Posterior vena cava (tissue), 2 donors: ENCODE measurements around the gene PTPRJ. TPM values are rescaled to one million over a fixed set of nuclear protein-coding genes. Genes with fewer than 3 reads are reported as not detected.
A peak's percentile ranks its signal among the peaks of the same experiment; 100 is the strongest.

Experiments used
- DNase-seq: peaks from one replicate; pipeline ENCODE4 v3.0.0-alpha.2; 2020; ENCODE audit warnings: low spot score
- intact Hi-C, 2 donors: fragments of 100-400 bp; cut with DNase I; formaldehyde crosslinking; loops; one replicate each; pipeline versions ENCODE4 v1.14.1 to v1.14.2; 2022 to 2023
- total RNA-seq, 2 donors: library from RNA; stranded (reverse); fragmentation: NEBNext Ultra II Directional; extraction: Animal tissue kit (Norgen Biotek cat#: 25700); gene quantifications; one replicate each; pipeline ENCODE4 v1.2.1, GENCODE V29; 2021
- donor health status: DM: yes; HTN: yes; CAD: no.
- donor health status: DM: yes; HTN: yes; CAD: no.

Gene PTPRJ
- total RNA-seq, 2 donors from 2014 or later = 17.4 to 19.7 TPM

DNA sequence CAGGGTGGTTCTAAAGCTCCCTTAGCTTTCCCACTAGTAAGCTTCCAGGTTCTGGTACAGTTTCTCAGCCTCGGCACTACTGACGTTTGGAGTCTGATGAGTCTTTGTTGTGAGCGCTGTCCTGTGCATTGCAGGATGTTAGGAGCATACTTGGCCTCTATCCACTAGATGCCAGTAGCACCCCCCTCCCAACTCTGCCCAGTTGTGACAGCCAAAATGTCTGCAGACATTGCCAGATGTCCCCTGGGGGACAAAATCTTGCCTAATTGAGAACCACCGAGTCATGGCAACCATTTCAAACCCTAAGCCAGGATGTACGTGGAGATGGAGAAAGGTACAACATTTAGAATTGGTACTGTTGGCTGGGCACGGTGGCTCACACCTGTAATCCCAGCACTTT lies 68.7 kb downstream of the PTPRJ start:
- intact Hi-C loops = no loop called here
- peak; percentile 36 for DNase-seq

DNA sequence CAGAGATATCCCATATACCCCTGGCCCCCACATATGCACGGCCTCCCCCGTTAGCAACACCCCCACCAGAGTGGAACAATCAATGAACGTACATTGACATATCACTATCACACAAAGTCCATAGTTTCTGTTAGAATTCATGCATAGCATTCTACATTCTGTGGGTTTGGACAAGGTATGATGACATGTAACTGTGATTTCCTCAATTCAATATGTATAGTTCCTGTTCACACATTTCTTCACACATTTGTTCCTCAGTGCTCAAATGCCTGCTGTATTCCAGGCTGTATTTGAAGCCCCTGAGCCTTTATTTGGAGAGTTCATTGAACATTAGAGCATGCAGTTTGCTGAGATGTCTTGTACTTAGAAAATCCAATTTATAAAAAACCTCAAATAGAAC lies 69.9 kb downstream of the PTPRJ start:
- intact Hi-C loops = no loop called here
- DNase-seq = peak; percentile 13

DNA sequence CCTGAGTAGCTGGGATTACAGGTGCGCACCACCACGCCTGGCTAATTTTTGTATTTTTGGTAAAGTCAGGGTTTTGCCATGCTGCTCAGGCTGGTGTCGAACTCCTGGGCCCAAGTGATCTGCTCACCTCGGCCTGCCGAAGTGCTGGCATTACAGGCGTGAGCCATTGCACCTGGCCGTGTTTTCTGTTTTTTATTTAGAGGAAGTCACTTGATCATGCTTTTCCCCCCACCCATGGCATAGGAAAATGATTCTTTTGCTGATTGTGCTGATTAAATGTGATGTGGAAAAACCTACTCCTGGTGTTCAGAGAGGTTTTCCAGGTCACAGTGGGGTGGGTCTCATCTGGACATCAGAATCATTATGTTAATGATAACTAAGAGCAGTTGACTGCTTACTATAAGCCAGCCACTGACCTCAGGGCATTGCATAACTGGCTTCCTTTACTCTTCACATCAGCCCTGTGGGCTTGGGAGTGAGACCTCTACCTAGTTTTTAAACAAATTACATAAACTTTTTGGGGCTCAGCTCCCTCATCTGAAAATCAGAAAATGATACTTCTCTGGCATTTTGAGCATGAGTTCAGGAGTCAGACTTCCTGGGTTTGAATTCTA lies 71.0 kb downstream of the PTPRJ start:
- intact Hi-C loops = no loop called here
- peak; percentile 14 for DNase-seq

DNA sequence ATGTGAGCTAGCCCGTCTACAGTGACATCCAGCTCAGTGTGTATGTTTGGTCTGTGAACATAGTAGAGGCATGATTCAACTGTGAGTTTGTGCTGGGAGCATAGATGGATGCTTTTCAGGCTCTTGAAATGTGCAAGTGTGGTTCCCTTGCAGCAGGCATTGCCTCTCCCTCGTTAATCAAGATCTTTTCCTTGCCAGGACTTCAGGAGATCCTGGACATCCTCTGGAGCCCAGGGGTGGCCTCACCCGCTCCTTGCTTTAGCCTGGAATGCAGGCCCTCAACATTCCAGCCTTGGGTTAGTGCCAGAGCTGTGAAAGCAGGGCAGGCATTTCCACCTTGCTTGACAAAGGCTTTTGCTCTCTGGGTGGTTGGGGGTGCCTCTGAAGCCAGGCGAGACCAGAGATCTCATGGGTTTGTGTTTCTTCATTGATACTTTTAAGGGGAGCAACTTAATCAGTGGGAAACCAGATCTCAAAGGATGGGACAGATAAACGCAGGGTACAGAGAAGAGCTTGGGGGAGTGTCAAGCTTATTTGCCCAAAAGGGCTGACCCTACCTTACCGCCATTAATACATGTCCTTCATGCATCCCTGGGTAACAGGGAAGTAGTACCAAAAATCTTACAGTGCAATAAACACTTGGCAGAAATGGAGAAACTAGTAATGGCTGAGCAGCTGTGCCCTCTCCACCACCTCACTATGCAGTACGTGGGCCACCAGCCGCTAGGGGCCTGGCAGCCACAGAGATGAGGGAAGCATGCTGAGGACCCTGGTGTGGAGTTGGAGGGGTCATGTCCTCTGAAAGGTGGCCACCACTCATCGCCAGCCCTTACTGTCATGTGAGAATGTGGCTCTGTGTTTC lies 72.1 kb downstream of the PTPRJ start:
- DNase-seq = peak; percentile 53
- intact Hi-C loops = no loop called here

DNA sequence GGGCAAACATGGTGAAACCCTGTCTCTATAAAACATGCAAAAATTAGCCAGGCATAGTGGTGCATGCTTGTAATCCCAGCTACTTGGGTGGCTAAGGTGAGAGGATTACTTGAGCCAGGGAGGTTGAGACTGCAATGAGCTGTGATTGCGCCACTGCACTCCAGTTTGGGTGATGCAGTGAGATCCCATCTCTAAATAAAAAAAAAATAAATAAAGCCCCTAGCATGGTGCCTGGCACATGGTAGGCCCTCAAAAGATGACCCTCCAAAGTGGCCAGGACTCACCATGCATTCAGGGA lies 74.6 kb downstream of the PTPRJ start:
- intact Hi-C loops = no loop called here
- DNase-seq = no peak

GRCh38 chr11:48055292-48056132 lies 75.2 kb downstream of the PTPRJ start:
- intact Hi-C loops = no loop called here
- DNase-seq = peak; percentile 64

- intact Hi-C loops = no loop called here
- peak; percentile 64 for DNase-seq
Observed at GRCh38 chr11:48056325-48057183, 76.2 kb downstream of the PTPRJ start.

DNA sequence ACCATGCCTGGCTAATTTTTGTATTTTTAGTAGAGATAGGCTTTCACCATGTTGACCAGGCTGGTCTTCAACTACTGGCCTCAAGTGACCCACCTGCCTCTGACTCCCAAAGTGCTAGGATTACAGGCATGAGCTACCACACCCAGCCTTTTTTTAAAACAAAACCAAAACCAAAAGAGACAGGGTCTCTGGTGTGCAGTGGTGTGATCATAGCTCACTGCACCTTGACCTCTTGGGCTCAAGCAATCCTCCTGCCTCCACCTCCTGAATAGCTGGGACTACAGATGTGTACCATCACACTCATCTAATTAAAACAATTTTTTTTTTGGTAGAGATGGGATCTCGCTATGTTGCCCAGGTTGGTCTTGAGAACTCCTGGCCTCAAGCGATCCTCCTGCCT lies 77.7 kb downstream of the PTPRJ start:
- DNase-seq = peak; percentile 16
- intact Hi-C loops = no loop called here

- peak; percentile 14 for DNase-seq
- intact Hi-C loops = no loop called here
Observed at GRCh38 chr11:48058788-48059187, 78.4 kb downstream of the PTPRJ start.

DNA sequence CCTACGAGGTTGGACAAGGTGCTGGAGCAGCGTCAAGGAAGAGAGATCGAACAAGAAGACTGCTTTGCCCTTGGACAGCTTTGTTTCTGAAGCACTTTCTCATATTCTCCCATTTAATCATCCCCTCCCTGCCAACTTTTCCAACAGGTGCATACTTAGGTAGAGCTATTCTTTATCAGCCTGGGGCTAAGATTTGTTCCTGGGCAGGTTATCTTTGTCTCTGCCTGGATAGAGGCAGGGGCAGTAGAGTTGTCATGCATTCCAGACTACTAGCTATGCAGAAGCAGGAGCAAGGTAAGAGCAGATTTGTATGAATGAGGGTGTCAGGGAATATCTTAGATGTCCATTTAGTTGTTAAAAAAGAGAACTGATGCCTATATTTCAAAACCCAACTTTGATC lies 82.3 kb downstream of the PTPRJ start:
- intact Hi-C loops = no loop called here
- peak; percentile 4 for DNase-seq

DNA sequence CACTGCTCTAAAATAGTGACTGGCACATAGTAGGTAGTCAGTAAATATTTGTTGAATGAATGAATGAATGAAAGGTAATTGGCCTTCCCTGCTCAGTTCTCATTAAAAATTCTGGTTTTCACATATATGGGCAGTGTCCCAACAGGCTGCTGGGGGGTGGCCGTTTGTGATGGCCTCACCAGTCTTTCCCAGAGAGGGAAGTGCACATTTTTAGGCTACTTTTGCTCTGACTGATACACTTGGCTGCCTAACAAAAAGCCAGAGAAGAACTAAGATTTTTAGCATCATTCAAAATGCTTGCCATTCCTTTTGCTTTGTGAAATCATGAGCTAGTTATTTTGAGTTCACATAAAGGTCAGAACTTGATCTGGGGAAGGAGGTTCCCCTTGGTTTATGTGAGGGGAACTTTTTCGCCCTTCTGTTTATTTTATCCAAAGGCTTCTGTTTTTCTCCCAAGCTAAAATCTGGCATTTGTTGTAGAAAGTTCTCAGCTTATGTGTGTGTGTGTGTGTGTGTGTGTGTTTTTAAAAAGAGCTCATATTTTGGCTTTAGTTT lies 83.1 kb downstream of the PTPRJ start:
- intact Hi-C loops = no loop called here
- peak; percentile 85 for DNase-seq

GRCh38 chr11:48064306-48064705 lies 83.9 kb downstream of the PTPRJ start:
- intact Hi-C loops = no loop called here
- DNase-seq = no peak

GRCh38 chr11:48066881-48067800 lies 86.8 kb downstream of the PTPRJ start:
- DNase-seq = no peak
- intact Hi-C loops = no loop called here

GRCh38 chr11:48073031-48073861 lies 92.9 kb downstream of the PTPRJ start:
- intact Hi-C loops = no loop called here

GRCh38 chr11:48074425-48075181 lies 94.2 kb downstream of the PTPRJ start:
- no peak for DNase-seq
- intact Hi-C loops = no loop called here

More at GRCh38 chr11:48073031-48073861, 92.9 kb downstream of the PTPRJ start:
- no peak for DNase-seq

GRCh38 chr11:48075637-48076036 lies 95.3 kb downstream of the PTPRJ start:
- intact Hi-C loops = no loop called here
- no peak for DNase-seq
